IMR-90 (cell line): ENCODE measurements around the gene KIAA0232. TPM values are rescaled to one million over a fixed set of nuclear protein-coding genes. Genes with fewer than 3 reads are reported as not detected.

ENCODE experiments used
- ATAC-seq: fragments of 200-7000 bp; cut with Tn5 transposase; 2 replicates; pipeline ENCODE4 v1.9.1; 2020; ENCODE audit warnings: low read depth, mild to moderate bottlenecking, moderate library complexity
- BruUV-seq: library from RNA; stranded (reverse); fragments of 400-500 nt; replicated peaks from 2 replicates; lab custom pipeline; 2021; lab: Mats Ljungman, UMichigan
- CTCF ChIA-PET: fragments of 300-600 bp; formaldehyde crosslinking; extraction: SDS; loops from one replicate; lab custom pipeline; 2021; ENCODE audit warnings: antibody characterized with exemption; lab: Yijun Ruan, JAX
- POLR2A ChIA-PET: fragments of 300-600 bp; sonication (Branson Sonifier 250); formaldehyde crosslinking; loops from one replicate; lab custom pipeline; 2022; ENCODE audit warnings: antibody characterized with exemption; ENCODE audit not compliant: unreplicated experiment; lab: Charles Lee
- DNase-seq: peaks from one replicate; pipeline ENCODE4 v3.0.0; 2013
- H2AFZ ChIP-seq: replicated peaks from 2 replicates; pipeline ENCODE3; 2013; ENCODE audit warnings: low read length, mild to moderate bottlenecking; ENCODE audit not compliant: poor library complexity
- H2AK5ac ChIP-seq: 2 replicates; pipeline ENCODE4 v1.6.1; 2013; ENCODE audit warnings: low read depth, low read length, inconsistent platforms
- H2AK9ac ChIP-seq: replicated peaks from 2 replicates; pipeline ENCODE3; 2013; ENCODE audit warnings: mild to moderate bottlenecking, low read depth, low read length, moderate library complexity; ENCODE audit not compliant: poor library complexity
- H2BK120ac ChIP-seq: 2 replicates; pipeline ENCODE4 v1.6.1; 2013; ENCODE audit warnings: low read depth, low read length, inconsistent platforms
- H2BK15ac ChIP-seq: 3 replicates; pipeline ENCODE4 v1.6.1; 2013; ENCODE audit warnings: low read depth, low read length, inconsistent platforms
- H2BK20ac ChIP-seq: 2 replicates; pipeline ENCODE4 v1.6.1; 2013; ENCODE audit warnings: low read depth, mild to moderate bottlenecking, inconsistent platforms, low read length, moderate library complexity
- H2BK5ac ChIP-seq: 2 replicates; pipeline ENCODE4 v1.6.1; 2013; ENCODE audit warnings: mild to moderate bottlenecking, low read depth, low read length, inconsistent platforms; ENCODE audit not compliant: poor library complexity, severe bottlenecking
- H3K14ac ChIP-seq: replicated peaks from 2 replicates; pipeline ENCODE4 v1.6.1; 2013; ENCODE audit warnings: low read depth, low read length, inconsistent platforms
- H3K18ac ChIP-seq: 2 replicates; pipeline ENCODE4 v1.6.1; 2013; ENCODE audit warnings: low read depth, low read length, control low read depth
- H3K23ac ChIP-seq: 2 replicates; pipeline ENCODE4 v1.6.1; 2013; ENCODE audit warnings: low read depth, low read length, inconsistent platforms
- H3K27ac ChIP-seq: 2 replicates; pipeline ENCODE4 v1.5.1; 2013; ENCODE audit warnings: mild to moderate bottlenecking, control low read depth, low read length; ENCODE audit not compliant: insufficient read depth
- H3K27me3 ChIP-seq: 2 replicates; pipeline ENCODE4 v1.6.1; 2013; ENCODE audit warnings: low read length; ENCODE audit not compliant: control insufficient read depth, insufficient read depth
- H3K36me3 ChIP-seq: 2 replicates; pipeline ENCODE4 v1.6.1; 2013; ENCODE audit warnings: low read length, mixed read lengths; ENCODE audit not compliant: control insufficient read depth, insufficient read depth
- H3K4ac ChIP-seq: 2 replicates; pipeline ENCODE4 v1.6.1; 2013; ENCODE audit warnings: low read depth, low read length, inconsistent platforms
- H3K4me1 ChIP-seq: 2 replicates; pipeline ENCODE4 v1.6.1; 2013; ENCODE audit warnings: low read length, mixed read lengths; ENCODE audit not compliant: control insufficient read depth, insufficient read depth
- H3K4me2 ChIP-seq: 2 replicates; pipeline ENCODE4 v1.6.1; 2013; ENCODE audit warnings: low read depth, mild to moderate bottlenecking, control low read depth, low read length, moderate library complexity
- H3K4me3 ChIP-seq: 2 replicates; pipeline ENCODE4 v1.5.1; 2013; ENCODE audit warnings: low read depth, mild to moderate bottlenecking, control low read depth, low read length, moderate library complexity; ENCODE audit not compliant: insufficient read depth
- H3K56ac ChIP-seq: 2 replicates; pipeline ENCODE4 v1.6.1; 2013; ENCODE audit warnings: low read length, inconsistent platforms; ENCODE audit not compliant: insufficient read depth; ENCODE audit errors: extremely low read depth
- H3K79me1 ChIP-seq, 2 experiments: 2 replicates each; pipeline ENCODE4 v1.6.1; 2013; ENCODE audit warnings: low read length in 2 of 2, inconsistent platforms in 1 of 2, low read depth in 1 of 2
- H3K9ac ChIP-seq: 2 replicates; pipeline ENCODE4 v1.6.1; 2013; ENCODE audit warnings: low read depth, low read length, control low read depth
- H3K9me1 ChIP-seq: 2 replicates; pipeline ENCODE4 v1.6.1; 2013; ENCODE audit warnings: low read length, inconsistent platforms; ENCODE audit not compliant: insufficient read depth
- H3K9me3 ChIP-seq: 2 replicates; pipeline ENCODE4 v1.6.1; 2013; ENCODE audit warnings: low read length; ENCODE audit not compliant: control insufficient read depth, insufficient read depth
- H4K20me1 ChIP-seq: 2 replicates; pipeline ENCODE4 v1.6.1; 2013; ENCODE audit warnings: low read length, inconsistent platforms; ENCODE audit not compliant: insufficient read depth
- H4K5ac ChIP-seq: 2 replicates; pipeline ENCODE4 v1.6.1; 2013; ENCODE audit warnings: mild to moderate bottlenecking, low read depth, low read length, control low read depth
- H4K8ac ChIP-seq, 2 experiments: 2 replicates each; pipeline ENCODE4 v1.6.1; 2013; ENCODE audit warnings: low read depth in 2 of 2, low read length in 2 of 2, control low read depth in 1 of 2, inconsistent platforms in 1 of 2
- H4K91ac ChIP-seq: 2 replicates; pipeline ENCODE4 v1.6.1; 2013; ENCODE audit warnings: low read depth, low read length, inconsistent platforms; ENCODE audit not compliant: insufficient read depth
- CEBPB ChIP-seq: IDR thresholded peaks from 2 replicates; pipeline ENCODE4 v1.6.1; 2012; ENCODE audit warnings: low read depth, low read length, improper control_type of control experiment
- ELK1 ChIP-seq: fragments of 150-350 bp; IDR thresholded peaks from 2 replicates; pipeline ENCODE4 v1.6.1; 2016; ENCODE audit warnings: low read depth, mild to moderate bottlenecking, low read length, moderate library complexity, borderline replicate concordance
- RCOR1 ChIP-seq: IDR thresholded peaks from 2 replicates; pipeline ENCODE4 v1.6.1; 2012; ENCODE audit warnings: mild to moderate bottlenecking, low read length, improper control_type of control experiment; ENCODE audit not compliant: insufficient replicate concordance
- WGBS, 2 experiments: methylation state at CpG; one replicate each; pipeline versions ENCODE4 v1.1.5 to v1.1.7; 2013; ENCODE audit warnings: missing lambda C conversion rate in 2 of 2; ENCODE audit not compliant: insufficient read length in 1 of 2; ENCODE audit errors: extremely low coverage in 2 of 2; 5-methylcytosine and 5-hydroxymethylcytosine counted together
- dilution Hi-C: fragments of 300-500 bp; cut with HindIII; formaldehyde crosslinking; loops from one replicate; pipeline ENCODE4 v1.14.3; 2018; ENCODE audit warnings: low sequenced_read_pairs; ENCODE audit not compliant: unreplicated experiment
- in situ Hi-C: fragments of 300-500 bp; cut with MboI; formaldehyde crosslinking; loops from 3 replicates; pipeline ENCODE4 v1.14.3; 2019; ENCODE audit warnings: low sequenced_read_pairs, inconsistent platforms, mixed read lengths
- intact Hi-C: fragments of 100-400 bp; cut with micrococcal nuclease; formaldehyde crosslinking; loops from 2 replicates; pipeline ENCODE4 v1.10.0; 2022
- polyA plus RNA-seq, 3 experiments: library from polyadenylated mRNA; depleted of rRNA; stranded (reverse); fragments of >200 nt; gene quantifications; 2 replicates each; pipeline ENCODE4 v1.2.3, GENCODE V29; 2012; ENCODE audit warnings: low replicate concordance in 1 of 3
- total RNA-seq: library from RNA; depleted of rRNA; stranded (reverse); fragments of >200 nt; gene quantifications from 2 replicates; pipeline ENCODE4 v1.2.3, GENCODE V29; 2012
- TF ChIP-seq, protein P1 (sequence below): conservative IDR thresholded peaks from 2 replicates; pipeline ENCODE4 v1.5.1; 2012; ENCODE audit warnings: mild to moderate bottlenecking, low read depth, low read length, improper control_type of control experiment

Gene KIAA0232
- total and polyA plus RNA-seq, 2 of the 4 experiments (the other 2 are of a cell fraction) = 6.8 to 19.5 TPM

- H2AFZ ChIP-seq = peak overlapping the region; percentile 38
- no peak overlapping the region for H4K5ac ChIP-seq
- no peak overlapping the region for H2BK20ac ChIP-seq
- peaks cover 19% of the 10 kb centered on the region for H3K27me3 ChIP-seq
- peaks cover 6 to 14% of the 10 kb centered on the region in 2 experiments for H3K79me1 ChIP-seq
- no peak overlapping the region for H2BK5ac ChIP-seq
- no peak overlapping the region for H2AK5ac ChIP-seq
- ChIA-PET POLR2A (no interaction called here), CTCF (interaction anchor here (0.6 kb wide), 1 partner anchor 9 kb away, joined by 3 read pairs; no protein-coding TSS in a partner anchor)
- no peak overlapping the region for H2BK120ac ChIP-seq
- H3K4me2 ChIP-seq = no peak overlapping the region
- H3K23ac ChIP-seq = no peak overlapping the region
- dilution Hi-C loops = no loop called here
- DNase-seq (peak; percentile 40), ATAC-seq (no peak)
- no peak overlapping the region for H3K14ac ChIP-seq
- H4K20me1 ChIP-seq = peaks cover 14% of the 10 kb centered on the region
- H4K8ac ChIP-seq = no peak overlapping the region
- no peaks in the 10 kb centered on the region for H3K9me3 ChIP-seq
- no peaks in the 10 kb centered on the region for H3K9me1 ChIP-seq
- no peak overlapping the region for H4K91ac ChIP-seq
- no peak overlapping the region for H3K18ac ChIP-seq
- no peak overlapping the region for H2BK15ac ChIP-seq
- H3K36me3 ChIP-seq = no peaks in the 10 kb centered on the region
- H3K4me3 ChIP-seq = no peak overlapping the region
- WGBS, 2 experiments = 20% methylated on average over 4 of the region's 17 CpGs; no CpG with 5 or more reads in 1 of the 2 experiments
- TF ChIP-seq RCOR1 (no peak), CEBPB (peak; percentile 85), ELK1 (no peak)
- TF ChIP-seq, protein P1, sequence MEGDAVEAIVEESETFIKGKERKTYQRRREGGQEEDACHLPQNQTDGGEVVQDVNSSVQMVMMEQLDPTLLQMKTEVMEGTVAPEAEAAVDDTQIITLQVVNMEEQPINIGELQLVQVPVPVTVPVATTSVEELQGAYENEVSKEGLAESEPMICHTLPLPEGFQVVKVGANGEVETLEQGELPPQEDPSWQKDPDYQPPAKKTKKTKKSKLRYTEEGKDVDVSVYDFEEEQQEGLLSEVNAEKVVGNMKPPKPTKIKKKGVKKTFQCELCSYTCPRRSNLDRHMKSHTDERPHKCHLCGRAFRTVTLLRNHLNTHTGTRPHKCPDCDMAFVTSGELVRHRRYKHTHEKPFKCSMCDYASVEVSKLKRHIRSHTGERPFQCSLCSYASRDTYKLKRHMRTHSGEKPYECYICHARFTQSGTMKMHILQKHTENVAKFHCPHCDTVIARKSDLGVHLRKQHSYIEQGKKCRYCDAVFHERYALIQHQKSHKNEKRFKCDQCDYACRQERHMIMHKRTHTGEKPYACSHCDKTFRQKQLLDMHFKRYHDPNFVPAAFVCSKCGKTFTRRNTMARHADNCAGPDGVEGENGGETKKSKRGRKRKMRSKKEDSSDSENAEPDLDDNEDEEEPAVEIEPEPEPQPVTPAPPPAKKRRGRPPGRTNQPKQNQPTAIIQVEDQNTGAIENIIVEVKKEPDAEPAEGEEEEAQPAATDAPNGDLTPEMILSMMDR = 0 out of 2 replicates have a peak, but pooled peaks have one; percentile 6
- intact Hi-C loops = loop anchor here (10.0 kb wide), 1 partner anchor 205 kb away; no protein-coding TSS in a partner anchor
- H3K4ac ChIP-seq = no peak overlapping the region
- peaks cover 2% of the 10 kb centered on the region; the same call in 1 of the 2 replicates for H3K4me1 ChIP-seq
- no TSS peak for BruUV-seq
- no peak overlapping the region for H3K56ac ChIP-seq
- H3K9ac ChIP-seq = no peak overlapping the region
- in situ Hi-C loops = no loop called here
- peak overlapping the region; percentile 10 for H2AK9ac ChIP-seq
- no peak overlapping the region for H3K27ac ChIP-seq
Observed at GRCh38 chr4:6779667-6780565, 2.6 kb upstream of the KIAA0232 start.
